GM10266 (cell line): Measurements from ENCODE around the gene NPC2.

Experiments used
- DNase-seq: peaks from one replicate; pipeline ENCODE4 v3.0.0; 2012; ENCODE audit errors: extremely low spot score
- CTCF ChIP-seq: IDR thresholded peaks from 2 replicates; pipeline ENCODE4 v1.5.1; 2012; ENCODE audit warnings: mild to moderate bottlenecking, low read depth; ENCODE audit not compliant: control insufficient read depth, insufficient read depth; ENCODE audit errors: missing control alignments

NPC2 gene

GRCh38 chr14:74468513-74468912, 24.6 kb downstream of the NPC2 start:
- DNase-seq, result no peak
- no peak for TF ChIP-seq CTCF

- DNase-seq, result no peak
- TF ChIP-seq CTCF, result no peak
Observed at GRCh38 chr14:74465335-74465734, 27.8 kb downstream of the NPC2 start.

GRCh38 chr14:74464785-74465184, 28.3 kb downstream of the NPC2 start:
- no peak for TF ChIP-seq CTCF
- no peak for DNase-seq

GRCh38 chr14:74463697-74464096, 29.4 kb downstream of the NPC2 start:
- no peak for DNase-seq
- TF ChIP-seq CTCF, result no peak

- no peak for DNase-seq
- no peak for TF ChIP-seq CTCF
Observed at GRCh38 chr14:74462993-74463392, 30.1 kb downstream of the NPC2 start.

- no peak for TF ChIP-seq CTCF
- no peak for DNase-seq
Observed at GRCh38 chr14:74459976-74460375, 33.1 kb downstream of the NPC2 start.

- peak; percentile 62 for TF ChIP-seq CTCF
- peak; percentile 53 for DNase-seq
Observed at GRCh38 chr14:74459289-74459946, 33.7 kb downstream of the NPC2 start.
